T1000 (cell line): ENCODE measurements around the gene AFG1L.

Source experiments
- DNase-seq: peaks from one replicate; lab custom pipeline; 2025; ENCODE audit warnings: mixed read lengths; lab: John Stamatoyannopoulos, UW

The AFG1L gene

GRCh38 chr6:108454356-108454755 lies 159.5 kb downstream of the AFG1L start:
- no peak for DNase-seq

- DNase-seq: no peak
Measured at GRCh38 chr6:108455688-108456087, 160.8 kb downstream of the AFG1L start.

GRCh38 chr6:108463784-108464183 lies 168.9 kb downstream of the AFG1L start:
- DNase-seq: no peak

- no peak for DNase-seq
Measured at GRCh38 chr6:108464418-108465097, 169.7 kb downstream of the AFG1L start.

GRCh38 chr6:108465098-108465495 lies 170.2 kb downstream of the AFG1L start:
- DNase-seq: no peak

GRCh38 chr6:108468346-108468745 lies 173.5 kb downstream of the AFG1L start:
- DNase-seq: no peak

GRCh38 chr6:108469316-108469715 lies 174.5 kb downstream of the AFG1L start:
- DNase-seq: no peak

GRCh38 chr6:108473197-108473596 lies 178.3 kb downstream of the AFG1L start:
- DNase-seq: no peak

GRCh38 chr6:108476376-108476775 lies 181.5 kb downstream of the AFG1L start:
- DNase-seq: no peak

- no peak for DNase-seq
Measured at GRCh38 chr6:108476847-108477430, 182.1 kb downstream of the AFG1L start.

- DNase-seq: no peak
Measured at GRCh38 chr6:108482559-108482958, 187.7 kb downstream of the AFG1L start.

GRCh38 chr6:108484016-108484415 lies 189.2 kb downstream of the AFG1L start:
- no peak for DNase-seq

- no peak for DNase-seq
Measured at GRCh38 chr6:108489699-108490098, 194.8 kb downstream of the AFG1L start.

- no peak for DNase-seq
Measured at GRCh38 chr6:108492131-108492766, 197.4 kb downstream of the AFG1L start.

GRCh38 chr6:108494434-108494833 lies 199.6 kb downstream of the AFG1L start:
- DNase-seq: no peak

- DNase-seq: no peak
Measured at GRCh38 chr6:108497883-108498282, 203.0 kb downstream of the AFG1L start.

GRCh38 chr6:108501559-108501958 lies 206.7 kb downstream of the AFG1L start:
- DNase-seq: no peak

- no peak for DNase-seq
Measured at GRCh38 chr6:108502832-108503231, 208.0 kb downstream of the AFG1L start.

- DNase-seq: no peak
Measured at GRCh38 chr6:108507316-108507715, 212.5 kb downstream of the AFG1L start.

GRCh38 chr6:108510461-108511319 lies 215.8 kb downstream of the AFG1L start:
- no peak for DNase-seq

- no peak for DNase-seq
Measured at GRCh38 chr6:108518714-108519576, 224.1 kb downstream of the AFG1L start.
